Type B pancreatic cell (in vitro differentiated cells): Measurements from ENCODE around the gene PRKCZ. TPM values are rescaled to one million over a fixed set of nuclear protein-coding genes. Genes with fewer than 3 reads are reported as not detected.

ENCODE experiments used
- DNase-seq: peaks from one replicate; pipeline ENCODE4 v3.0.0; 2021; ENCODE audit warnings: mixed read lengths; ENCODE audit not compliant: unreplicated experiment; ENCODE audit errors: extremely low spot score
- H3K27ac Mint-ChIP-seq: 2 replicates; pipeline ENCODE4 v1.8.0; 2021; ENCODE audit warnings: mild to moderate bottlenecking, mixed read lengths
- H3K27me3 Mint-ChIP-seq: 2 replicates; pipeline ENCODE4 v1.8.0; 2021; ENCODE audit warnings: mixed read lengths
- H3K36me3 Mint-ChIP-seq: 2 replicates; pipeline ENCODE4 v1.8.0; 2021; ENCODE audit warnings: mixed read lengths
- H3K4me1 Mint-ChIP-seq: one replicate; pipeline ENCODE4 v1.8.0; 2021; ENCODE audit warnings: mixed read lengths; ENCODE audit not compliant: unreplicated experiment
- H3K4me3 Mint-ChIP-seq: 2 replicates; pipeline ENCODE4 v1.8.0; 2021; ENCODE audit warnings: mild to moderate bottlenecking, mixed read lengths
- H3K9me3 Mint-ChIP-seq: 2 replicates; pipeline ENCODE4 v1.8.0; 2021; ENCODE audit warnings: mixed read lengths
- total RNA-seq: library from RNA; stranded (reverse); gene quantifications from 2 replicates; pipeline ENCODE4 v1.2.1, GENCODE V29; 2021; ENCODE audit warnings: low replicate concordance
- TF ChIP-seq, protein P1 (sequence below): fragments of 200-600 bp; sonication (generic); conservative IDR thresholded peaks from 2 replicates; pipeline ENCODE4 v1.5.0; 2021; ENCODE audit warnings: antibody characterized with exemption, mild to moderate bottlenecking

Gene PRKCZ
- total RNA-seq, 1 donor from 2014 or later, result 33.2 TPM

DNA sequence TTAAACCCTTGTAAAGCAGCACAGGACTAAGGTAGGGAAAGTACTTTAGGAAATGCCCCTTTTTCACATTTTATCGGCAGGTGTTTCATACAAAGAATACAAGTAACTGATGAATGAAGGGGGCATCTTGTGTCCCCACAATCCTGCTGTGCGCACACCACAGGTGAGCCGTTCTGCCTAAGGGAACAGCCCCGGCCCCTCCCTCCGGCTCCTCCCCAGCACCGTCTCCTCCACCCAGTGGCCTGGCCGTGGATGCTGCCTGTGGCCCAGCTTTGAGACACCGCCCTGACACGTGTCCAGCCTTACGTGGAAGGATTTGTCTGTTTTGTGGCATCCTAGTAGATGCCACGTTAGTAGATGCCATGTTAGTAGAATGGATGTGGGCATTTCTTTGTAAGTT is 131.5 kb downstream of the PRKCZ start:
- H3K4me1 Mint-ChIP-seq, result peaks cover 5% of the 10 kb centered on the region
- peaks cover 6% of the 10 kb centered on the region for H3K36me3 Mint-ChIP-seq

DNA sequence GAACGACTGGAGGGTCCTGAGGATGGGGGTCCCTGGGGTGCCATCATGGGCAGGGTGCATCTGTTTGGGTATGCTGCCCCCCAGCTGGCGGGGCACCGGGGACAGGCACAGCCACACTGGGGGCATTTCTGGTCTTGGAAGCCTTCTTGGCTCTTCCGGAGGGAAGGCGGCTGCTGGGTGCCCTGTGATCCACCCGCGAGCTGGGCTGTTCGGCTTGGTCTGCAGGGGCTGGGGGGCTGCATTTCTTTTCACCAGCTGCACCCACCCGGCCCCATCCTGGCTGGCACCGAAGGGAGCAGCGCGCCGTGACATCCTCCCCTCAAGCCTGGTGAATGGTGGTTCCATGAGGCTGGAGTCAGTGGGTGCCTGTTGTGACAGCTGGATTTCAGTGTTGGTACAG is 132.2 kb downstream of the PRKCZ start:
- peaks cover 6% of the 10 kb centered on the region for H3K36me3 Mint-ChIP-seq
- no peaks in the 10 kb centered on the region for H3K9me3 Mint-ChIP-seq
- TF ChIP-seq, protein P1, sequence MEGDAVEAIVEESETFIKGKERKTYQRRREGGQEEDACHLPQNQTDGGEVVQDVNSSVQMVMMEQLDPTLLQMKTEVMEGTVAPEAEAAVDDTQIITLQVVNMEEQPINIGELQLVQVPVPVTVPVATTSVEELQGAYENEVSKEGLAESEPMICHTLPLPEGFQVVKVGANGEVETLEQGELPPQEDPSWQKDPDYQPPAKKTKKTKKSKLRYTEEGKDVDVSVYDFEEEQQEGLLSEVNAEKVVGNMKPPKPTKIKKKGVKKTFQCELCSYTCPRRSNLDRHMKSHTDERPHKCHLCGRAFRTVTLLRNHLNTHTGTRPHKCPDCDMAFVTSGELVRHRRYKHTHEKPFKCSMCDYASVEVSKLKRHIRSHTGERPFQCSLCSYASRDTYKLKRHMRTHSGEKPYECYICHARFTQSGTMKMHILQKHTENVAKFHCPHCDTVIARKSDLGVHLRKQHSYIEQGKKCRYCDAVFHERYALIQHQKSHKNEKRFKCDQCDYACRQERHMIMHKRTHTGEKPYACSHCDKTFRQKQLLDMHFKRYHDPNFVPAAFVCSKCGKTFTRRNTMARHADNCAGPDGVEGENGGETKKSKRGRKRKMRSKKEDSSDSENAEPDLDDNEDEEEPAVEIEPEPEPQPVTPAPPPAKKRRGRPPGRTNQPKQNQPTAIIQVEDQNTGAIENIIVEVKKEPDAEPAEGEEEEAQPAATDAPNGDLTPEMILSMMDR, result no peak
- H3K27me3 Mint-ChIP-seq, result no peaks in the 10 kb centered on the region
- no peak overlapping the region for H3K4me3 Mint-ChIP-seq
- no peak overlapping the region for H3K27ac Mint-ChIP-seq
- DNase-seq, result no peak
- peaks cover 5% of the 10 kb centered on the region for H3K4me1 Mint-ChIP-seq

More for the DNA sequence above, 131.5 kb downstream of the PRKCZ start:
- DNase-seq, result no peak
- TF ChIP-seq, protein P1, result no peak
- H3K27ac Mint-ChIP-seq, result no peak overlapping the region
- no peaks in the 10 kb centered on the region for H3K27me3 Mint-ChIP-seq
- no peak overlapping the region for H3K4me3 Mint-ChIP-seq
- H3K9me3 Mint-ChIP-seq, result no peaks in the 10 kb centered on the region

DNA sequence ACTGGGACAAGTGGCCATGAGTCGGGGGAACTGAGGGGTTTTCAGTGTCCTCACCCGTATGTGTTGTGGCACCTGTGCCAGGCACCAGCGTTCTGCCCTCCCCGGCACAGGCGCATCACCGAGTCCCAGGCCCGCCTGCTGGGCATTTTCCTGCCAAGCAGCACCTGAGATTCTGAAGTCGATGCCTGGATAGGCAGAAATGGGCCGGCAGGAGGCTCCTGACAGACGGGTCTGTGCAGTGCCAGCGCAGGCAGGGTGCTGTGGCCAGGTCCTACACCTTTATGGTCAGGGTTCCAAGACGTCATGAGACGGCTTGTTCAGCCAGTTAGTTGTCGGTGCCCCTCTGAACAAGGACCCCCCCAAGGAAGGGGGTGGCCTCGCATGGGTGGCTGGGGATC is 133.7 kb downstream of the PRKCZ start:
- DNase-seq, result no peak
- Mint-ChIP-seq H3K4me1 (peaks cover 5% of the 10 kb centered on the region), H3K27ac (no peak overlapping the region), H3K36me3 (peaks cover 6% of the 10 kb centered on the region), H3K9me3 (no peaks in the 10 kb centered on the region), H3K27me3 (no peaks in the 10 kb centered on the region), H3K4me3 (no peak overlapping the region)
- TF ChIP-seq, protein P1, result no peak

DNA sequence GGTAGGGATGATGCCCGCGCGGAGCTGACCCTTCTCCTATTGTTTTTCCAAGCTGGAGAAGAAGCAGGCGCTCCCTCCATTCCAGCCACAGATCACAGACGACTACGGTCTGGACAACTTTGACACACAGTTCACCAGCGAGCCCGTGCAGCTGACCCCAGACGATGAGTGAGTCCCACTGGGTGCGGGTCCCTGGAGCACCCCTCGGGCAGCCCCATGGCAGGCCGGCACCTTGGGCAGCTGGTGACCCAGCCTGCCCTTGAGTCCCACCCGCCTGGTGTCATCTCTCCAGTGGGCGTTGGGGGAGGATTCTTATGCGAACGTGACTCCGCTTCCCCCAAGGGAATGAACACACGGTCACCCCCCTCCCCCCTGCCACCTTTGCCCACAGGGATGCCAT is 134.3 kb downstream of the PRKCZ start:
- DNase-seq, result no peak
- no peaks in the 10 kb centered on the region for H3K9me3 Mint-ChIP-seq
- peaks cover 2% of the 10 kb centered on the region for H3K4me1 Mint-ChIP-seq
- no peak overlapping the region for H3K4me3 Mint-ChIP-seq
- H3K27ac Mint-ChIP-seq, result no peak overlapping the region
- H3K36me3 Mint-ChIP-seq, result peaks cover 6% of the 10 kb centered on the region
- TF ChIP-seq, protein P1, result no peak
- no peaks in the 10 kb centered on the region for H3K27me3 Mint-ChIP-seq

DNA sequence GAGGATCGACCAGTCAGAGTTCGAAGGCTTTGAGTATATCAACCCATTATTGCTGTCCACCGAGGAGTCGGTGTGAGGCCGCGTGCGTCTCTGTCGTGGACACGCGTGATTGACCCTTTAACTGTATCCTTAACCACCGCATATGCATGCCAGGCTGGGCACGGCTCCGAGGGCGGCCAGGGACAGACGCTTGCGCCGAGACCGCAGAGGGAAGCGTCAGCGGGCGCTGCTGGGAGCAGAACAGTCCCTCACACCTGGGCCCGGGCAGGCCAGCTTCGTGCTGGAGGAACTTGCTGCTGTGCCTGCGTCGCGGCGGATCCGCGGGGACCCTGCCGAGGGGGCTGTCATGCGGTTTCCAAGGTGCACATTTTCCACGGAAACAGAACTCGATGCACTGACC is 134.7 kb downstream of the PRKCZ start:
- H3K36me3 Mint-ChIP-seq, result peaks cover 6% of the 10 kb centered on the region
- H3K4me1 Mint-ChIP-seq, result no peaks in the 10 kb centered on the region
- no peaks in the 10 kb centered on the region for H3K27me3 Mint-ChIP-seq
- no peak overlapping the region for H3K4me3 Mint-ChIP-seq
- no peaks in the 10 kb centered on the region for H3K9me3 Mint-ChIP-seq
- DNase-seq, result no peak
- H3K27ac Mint-ChIP-seq, result no peak overlapping the region
- TF ChIP-seq, protein P1, result no peak
